ENCODE measurements around the gene CKAP5. TPM values are rescaled to one million over a fixed set of nuclear protein-coding genes. Genes with fewer than 3 reads are reported as not detected.
"Not testable (repeated sequence)": the region's sequence is repeated elsewhere in the genome, so short reads cannot be mapped to it uniquely, and the experiment has no call there.

CKAP5 gene
- total RNA-seq, 2 experiments from 2014 or later = 23.2 to 26.9 TPM

DNA sequence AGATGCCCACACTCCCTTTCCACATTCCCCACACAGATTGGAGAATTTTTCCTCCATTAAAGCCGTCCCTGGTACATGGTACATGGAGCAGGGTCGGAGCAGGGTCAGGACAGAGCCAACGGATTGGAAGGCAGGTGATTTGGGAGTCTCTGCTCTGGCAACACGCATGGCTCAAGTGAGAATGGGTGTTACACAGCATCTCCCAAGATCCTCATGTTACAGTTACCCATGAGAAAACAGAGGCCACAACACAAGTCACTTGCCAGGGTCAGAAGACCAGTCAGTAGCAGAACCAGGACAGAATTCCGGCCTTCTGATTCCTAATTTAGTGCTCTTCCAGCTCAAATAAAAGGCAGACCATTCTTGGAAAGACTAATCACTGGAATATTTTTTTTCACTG, 134.8 kb downstream of the CKAP5 start:
- no peaks in the 10 kb centered on the region for H3K4me1 ChIP-seq (ENCODE audit: insufficient read depth, low read length)
- TF ChIP-seq, protein P1, sequence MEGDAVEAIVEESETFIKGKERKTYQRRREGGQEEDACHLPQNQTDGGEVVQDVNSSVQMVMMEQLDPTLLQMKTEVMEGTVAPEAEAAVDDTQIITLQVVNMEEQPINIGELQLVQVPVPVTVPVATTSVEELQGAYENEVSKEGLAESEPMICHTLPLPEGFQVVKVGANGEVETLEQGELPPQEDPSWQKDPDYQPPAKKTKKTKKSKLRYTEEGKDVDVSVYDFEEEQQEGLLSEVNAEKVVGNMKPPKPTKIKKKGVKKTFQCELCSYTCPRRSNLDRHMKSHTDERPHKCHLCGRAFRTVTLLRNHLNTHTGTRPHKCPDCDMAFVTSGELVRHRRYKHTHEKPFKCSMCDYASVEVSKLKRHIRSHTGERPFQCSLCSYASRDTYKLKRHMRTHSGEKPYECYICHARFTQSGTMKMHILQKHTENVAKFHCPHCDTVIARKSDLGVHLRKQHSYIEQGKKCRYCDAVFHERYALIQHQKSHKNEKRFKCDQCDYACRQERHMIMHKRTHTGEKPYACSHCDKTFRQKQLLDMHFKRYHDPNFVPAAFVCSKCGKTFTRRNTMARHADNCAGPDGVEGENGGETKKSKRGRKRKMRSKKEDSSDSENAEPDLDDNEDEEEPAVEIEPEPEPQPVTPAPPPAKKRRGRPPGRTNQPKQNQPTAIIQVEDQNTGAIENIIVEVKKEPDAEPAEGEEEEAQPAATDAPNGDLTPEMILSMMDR (IDR thresholded peaks at IDR 0.05) = no peak
- ChIA-PET CTCF (no interaction called here), POLR2A (no interaction called here)
- H3K27me3 ChIP-seq (ENCODE audit: control insufficient read depth in 1 of 2, insufficient read depth in 2 of 2, low read length in 2 of 2) = no peaks in the 10 kb centered on the region
- H3K27ac ChIP-seq (ENCODE audit: low read depth in 1 of 2, low read length in 2 of 2) = no peak overlapping the region
- Mint-ChIP-seq H3K4me1 (ENCODE audit: low read depth) (no peaks in the 10 kb centered on the region), H3K36me3 (ENCODE audit: low read depth) (peaks cover 16% of the 10 kb centered on the region), H3K27ac (no peak overlapping the region), H3K4me3 (no peak overlapping the region), H3K27me3 (no peaks in the 10 kb centered on the region), H3K9me3 (no peaks in the 10 kb centered on the region)
- H3K36me3 ChIP-seq (ENCODE audit: insufficient read depth, low read length) = peaks cover 14% of the 10 kb centered on the region
- DNase-seq (no peak), ATAC-seq (ENCODE audit: poor library complexity) (no peak)
- no peaks in the 10 kb centered on the region for H3K9me3 ChIP-seq (ENCODE audit: control insufficient read depth in 1 of 2, insufficient read depth in 1 of 2, low read length in 2 of 2)
- intact Hi-C loops (cut with DNase I, micrococcal nuclease) = no loop called here
- no peak overlapping the region for H3K4me3 ChIP-seq (ENCODE audit: low read length)

DNA sequence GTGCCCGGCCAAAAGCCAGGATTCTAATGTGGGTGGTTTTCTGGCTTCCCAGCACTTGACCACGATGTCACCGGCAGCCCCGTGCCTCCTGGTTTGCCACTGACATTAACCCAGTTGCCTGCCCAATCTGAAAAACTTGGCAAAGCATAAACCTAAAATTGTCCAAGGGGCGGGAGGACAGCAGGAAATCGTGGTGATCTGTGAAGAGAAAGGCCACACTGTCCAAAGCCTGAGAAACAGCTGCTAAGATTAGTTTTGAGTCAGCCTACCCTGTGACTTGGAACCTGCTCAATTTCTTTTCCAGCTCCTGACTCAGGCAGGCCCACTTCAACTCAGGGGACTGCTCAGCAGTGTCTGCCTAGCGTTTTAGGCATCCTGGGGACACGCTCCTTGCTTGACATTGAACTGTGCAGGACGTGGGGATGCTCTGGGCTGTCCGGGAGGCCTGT, 135.2 kb downstream of the CKAP5 start:
- ATAC-seq (ENCODE audit: poor library complexity) (no peak), DNase-seq (no peak)
- CTCF ChIA-PET = no interaction called here
- TF ChIP-seq, protein P1 (IDR thresholded peaks at IDR 0.05) = no peak
- intact Hi-C loops (cut with DNase I, micrococcal nuclease) = no loop called here
- Histone ChIP-seq H3K27ac (ENCODE audit: low read depth in 1 of 2, low read length in 2 of 2) (no peak overlapping the region), H3K27me3 (ENCODE audit: control insufficient read depth in 1 of 2, insufficient read depth in 2 of 2, low read length in 2 of 2) (no peaks in the 10 kb centered on the region), H3K4me1 (ENCODE audit: insufficient read depth, low read length) (no peaks in the 10 kb centered on the region), H3K4me3 (ENCODE audit: low read length) (no peak overlapping the region), H3K9me3 (ENCODE audit: control insufficient read depth in 1 of 2, insufficient read depth in 1 of 2, low read length in 2 of 2) (no peaks in the 10 kb centered on the region), H3K36me3 (ENCODE audit: insufficient read depth, low read length) (peaks cover 17% of the 10 kb centered on the region)
- H3K4me1 Mint-ChIP-seq (ENCODE audit: low read depth) = no peaks in the 10 kb centered on the region
- no peaks in the 10 kb centered on the region for H3K9me3 Mint-ChIP-seq
- H3K4me3 Mint-ChIP-seq = no peak overlapping the region
- no peak overlapping the region for H3K27ac Mint-ChIP-seq
- H3K27me3 Mint-ChIP-seq = no peaks in the 10 kb centered on the region
- POLR2A ChIA-PET = no interaction called here
- peaks cover 21% of the 10 kb centered on the region for H3K36me3 Mint-ChIP-seq (ENCODE audit: low read depth)

DNA sequence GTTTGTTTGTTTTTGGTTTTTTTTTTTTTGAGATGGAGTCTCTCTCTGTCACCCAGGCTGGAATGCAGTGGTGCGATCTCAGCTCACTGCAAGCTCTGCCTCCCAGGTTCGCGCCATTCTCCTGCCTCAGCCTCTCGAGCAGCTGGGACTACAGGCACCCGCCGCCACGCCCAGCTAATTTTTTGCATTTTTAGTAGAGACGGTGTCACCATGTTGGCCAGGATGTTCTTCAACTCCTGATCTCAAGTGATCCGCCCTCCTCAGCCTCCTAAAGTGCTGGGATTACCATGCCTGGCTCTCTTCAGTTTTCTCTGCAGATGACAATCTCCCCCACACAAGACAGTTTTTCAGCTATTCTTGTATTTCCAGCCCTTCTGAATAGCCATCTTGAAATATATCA, 136.7 kb downstream of the CKAP5 start:
- intact Hi-C loops (cut with DNase I, micrococcal nuclease) = loop anchor here in 1 of 2 experiments (10.0 kb wide), 3 partner anchors 465 to 865 kb away; partner anchors contain the start of genes ARFGAP2, KBTBD4, MADD and NDUFS3
- H3K4me3 Mint-ChIP-seq; H3K4me1 ChIP-seq (ENCODE audit: insufficient read depth, low read length); H3K27ac Mint-ChIP-seq; H3K4me3 ChIP-seq (ENCODE audit: low read length); H3K9me3 Mint-ChIP-seq; H3K9me3 ChIP-seq (ENCODE audit: control insufficient read depth in 1 of 2, insufficient read depth in 1 of 2, low read length in 2 of 2); H3K27ac ChIP-seq (ENCODE audit: low read depth in 1 of 2, low read length in 2 of 2); ATAC-seq (ENCODE audit: poor library complexity); H3K27me3 Mint-ChIP-seq; CTCF ChIA-PET; H3K27me3 ChIP-seq (ENCODE audit: control insufficient read depth in 1 of 2, insufficient read depth in 2 of 2, low read length in 2 of 2); DNase-seq; H3K4me1 Mint-ChIP-seq (ENCODE audit: low read depth); POLR2A ChIA-PET: not testable (repeated sequence)
- peaks cover 35% of the 10 kb centered on the region for H3K36me3 Mint-ChIP-seq (ENCODE audit: low read depth)
- peaks cover 32% of the 10 kb centered on the region for H3K36me3 ChIP-seq (ENCODE audit: insufficient read depth, low read length)

DNA sequence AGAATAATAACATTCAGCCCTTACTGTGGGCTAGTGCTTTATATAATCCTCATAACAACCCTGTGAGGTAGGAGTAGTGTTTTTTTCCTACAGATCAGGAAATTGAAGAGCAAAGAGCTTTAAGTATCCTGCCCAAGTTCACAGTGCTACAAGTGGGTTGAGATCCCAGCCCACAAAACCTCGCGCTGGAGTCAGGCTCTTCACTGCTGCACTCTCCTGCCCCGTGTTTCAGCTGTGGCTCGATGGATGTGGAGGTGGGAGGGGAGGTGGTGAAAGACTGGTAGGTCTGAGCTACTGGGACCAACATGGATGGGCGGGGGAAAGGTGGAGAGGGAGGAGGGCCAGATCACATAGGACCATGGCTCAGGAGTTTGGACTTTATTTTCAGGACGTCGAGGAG, 139.2 kb downstream of the CKAP5 start:
- Mint-ChIP-seq H3K27me3 (no peaks in the 10 kb centered on the region), H3K9me3 (no peaks in the 10 kb centered on the region), H3K4me1 (ENCODE audit: low read depth) (peaks cover 22% of the 10 kb centered on the region), H3K36me3 (ENCODE audit: low read depth) (peaks cover 57% of the 10 kb centered on the region), H3K4me3 (no peak overlapping the region), H3K27ac (no peak overlapping the region)
- H3K4me1 ChIP-seq (ENCODE audit: insufficient read depth, low read length) = peaks cover 11% of the 10 kb centered on the region
- H3K4me3 ChIP-seq (ENCODE audit: low read length) = no peak overlapping the region
- DNase-seq = no peak
- no peak for ATAC-seq (ENCODE audit: poor library complexity)
- H3K27ac ChIP-seq (ENCODE audit: low read depth in 1 of 2, low read length in 2 of 2) = no peak overlapping the region
- intact Hi-C loops (cut with DNase I, micrococcal nuclease) = loop anchor here in 1 of 2 experiments (10.0 kb wide), 3 partner anchors 468 to 868 kb away; partner anchors contain the start of genes ARFGAP2, KBTBD4, MADD and NDUFS3
- no peaks in the 10 kb centered on the region for H3K27me3 ChIP-seq (ENCODE audit: control insufficient read depth in 1 of 2, insufficient read depth in 2 of 2, low read length in 2 of 2)
- H3K36me3 ChIP-seq (ENCODE audit: insufficient read depth, low read length) = peaks cover 52% of the 10 kb centered on the region
- no peaks in the 10 kb centered on the region for H3K9me3 ChIP-seq (ENCODE audit: control insufficient read depth in 1 of 2, insufficient read depth in 1 of 2, low read length in 2 of 2)
- POLR2A ChIA-PET = interaction anchor here (1.4 kb wide), 1 partner anchor 36 kb away, joined by 3 read pairs; no protein-coding TSS in a partner anchor
- CTCF ChIA-PET = no interaction called here
- TF ChIP-seq, protein P1 (IDR thresholded peaks at IDR 0.05) = no peak

Measured in CD4-positive, alpha-beta T cell (primary cell).